ENCODE data around the gene CFAP119.

DNA sequence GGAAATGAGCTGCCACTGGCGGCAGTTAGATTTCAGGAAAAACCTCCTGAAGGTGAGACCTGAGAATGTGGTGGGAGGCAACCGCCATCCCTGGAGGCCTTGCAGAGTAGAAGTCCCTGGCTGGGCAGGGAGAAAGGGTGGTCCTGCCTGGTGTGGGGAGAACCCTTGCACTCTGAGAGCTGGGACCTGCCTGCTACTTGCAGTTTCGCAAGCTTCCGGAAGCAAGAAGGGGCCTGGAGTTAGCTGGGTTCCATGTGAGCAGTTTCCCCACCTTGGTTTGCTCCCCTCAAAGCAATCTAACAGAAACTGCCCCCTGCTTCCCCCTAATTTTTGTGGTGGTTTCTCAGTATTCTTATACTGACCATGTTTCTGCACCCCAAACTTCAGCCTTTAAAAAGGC lies 18.7 kb upstream of the CFAP119 start:
- TF ChIP-seq, protein P1, sequence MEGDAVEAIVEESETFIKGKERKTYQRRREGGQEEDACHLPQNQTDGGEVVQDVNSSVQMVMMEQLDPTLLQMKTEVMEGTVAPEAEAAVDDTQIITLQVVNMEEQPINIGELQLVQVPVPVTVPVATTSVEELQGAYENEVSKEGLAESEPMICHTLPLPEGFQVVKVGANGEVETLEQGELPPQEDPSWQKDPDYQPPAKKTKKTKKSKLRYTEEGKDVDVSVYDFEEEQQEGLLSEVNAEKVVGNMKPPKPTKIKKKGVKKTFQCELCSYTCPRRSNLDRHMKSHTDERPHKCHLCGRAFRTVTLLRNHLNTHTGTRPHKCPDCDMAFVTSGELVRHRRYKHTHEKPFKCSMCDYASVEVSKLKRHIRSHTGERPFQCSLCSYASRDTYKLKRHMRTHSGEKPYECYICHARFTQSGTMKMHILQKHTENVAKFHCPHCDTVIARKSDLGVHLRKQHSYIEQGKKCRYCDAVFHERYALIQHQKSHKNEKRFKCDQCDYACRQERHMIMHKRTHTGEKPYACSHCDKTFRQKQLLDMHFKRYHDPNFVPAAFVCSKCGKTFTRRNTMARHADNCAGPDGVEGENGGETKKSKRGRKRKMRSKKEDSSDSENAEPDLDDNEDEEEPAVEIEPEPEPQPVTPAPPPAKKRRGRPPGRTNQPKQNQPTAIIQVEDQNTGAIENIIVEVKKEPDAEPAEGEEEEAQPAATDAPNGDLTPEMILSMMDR (IDR thresholded peaks at IDR 0.05) = no peak
- no peak for TF ChIP-seq POLR2A (IDR thresholded peaks at IDR 0.05)

All from testis (tissue), 2 donors.